Endothelial cell (in vitro differentiated cells): ENCODE data around the gene FBXO3. TPM values are rescaled to one million over a fixed set of nuclear protein-coding genes. Genes with fewer than 3 reads are reported as not detected.
A peak's percentile ranks its signal among the peaks of the same experiment; 100 is the strongest.
"Not testable (repeated sequence)": the region's sequence is repeated elsewhere in the genome, so short reads cannot be mapped to it uniquely, and the experiment has no call there.

Experiments
- DNase-seq: peaks from one replicate; pipeline ENCODE4 v3.0.0; 2021; ENCODE audit warnings: low spot score
- H3K27ac Mint-ChIP-seq: one replicate; pipeline ENCODE4 v1.8.0; 2021; ENCODE audit warnings: mixed read lengths, inconsistent platforms; ENCODE audit not compliant: unreplicated experiment
- H3K27me3 Mint-ChIP-seq: one replicate; pipeline ENCODE4 v1.8.0; 2021; ENCODE audit warnings: mild to moderate bottlenecking, moderate library complexity, mixed read lengths, inconsistent platforms; ENCODE audit not compliant: unreplicated experiment
- H3K36me3 Mint-ChIP-seq: one replicate; pipeline ENCODE4 v1.8.0; 2021; ENCODE audit warnings: mild to moderate bottlenecking, low read depth, mixed read lengths, inconsistent platforms; ENCODE audit not compliant: unreplicated experiment
- H3K4me1 Mint-ChIP-seq: one replicate; pipeline ENCODE4 v1.8.0; 2021; ENCODE audit warnings: mild to moderate bottlenecking, mixed read lengths, inconsistent platforms; ENCODE audit not compliant: unreplicated experiment
- H3K4me3 Mint-ChIP-seq: one replicate; pipeline ENCODE4 v1.8.0; 2021; ENCODE audit warnings: mild to moderate bottlenecking, mixed read lengths, inconsistent platforms; ENCODE audit not compliant: unreplicated experiment
- H3K9me3 Mint-ChIP-seq: one replicate; pipeline ENCODE4 v1.8.0; 2021; ENCODE audit warnings: mixed read lengths, inconsistent platforms; ENCODE audit not compliant: unreplicated experiment
- long read RNA-seq: library from polyadenylated mRNA; unstranded; transcript quantifications from one replicate; pipeline ENCODE4 v2.0.0, GENCODE V29; 2020; ENCODE audit not compliant: unreplicated experiment
- total RNA-seq: library from RNA; stranded (reverse); fragmentation: NEBNext Ultra II Directional; extraction: Animal tissue kit (Norgen Biotek cat#: 25700); gene quantifications from one replicate; pipeline ENCODE4 v1.2.1, GENCODE V29; 2021; ENCODE audit not compliant: unreplicated experiment
- TF ChIP-seq, protein P1 (sequence below): fragments of 200-600 bp; sonication (generic); IDR thresholded peaks from one replicate; pipeline ENCODE4 v1.5.0; 2021; ENCODE audit warnings: antibody characterized with exemption; ENCODE audit not compliant: unreplicated experiment

Gene FBXO3, protein sequence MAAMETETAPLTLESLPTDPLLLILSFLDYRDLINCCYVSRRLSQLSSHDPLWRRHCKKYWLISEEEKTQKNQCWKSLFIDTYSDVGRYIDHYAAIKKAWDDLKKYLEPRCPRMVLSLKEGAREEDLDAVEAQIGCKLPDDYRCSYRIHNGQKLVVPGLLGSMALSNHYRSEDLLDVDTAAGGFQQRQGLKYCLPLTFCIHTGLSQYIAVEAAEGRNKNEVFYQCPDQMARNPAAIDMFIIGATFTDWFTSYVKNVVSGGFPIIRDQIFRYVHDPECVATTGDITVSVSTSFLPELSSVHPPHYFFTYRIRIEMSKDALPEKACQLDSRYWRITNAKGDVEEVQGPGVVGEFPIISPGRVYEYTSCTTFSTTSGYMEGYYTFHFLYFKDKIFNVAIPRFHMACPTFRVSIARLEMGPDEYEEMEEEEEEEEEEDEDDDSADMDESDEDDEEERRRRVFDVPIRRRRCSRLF
- 22.6 TPM for total RNA-seq
- long read RNA-seq, full-length matches to known transcripts: 17 of 17 reads
- long read RNA-seq, partial matches to known transcripts: 0 of 17 reads
- long read RNA-seq, other reads (novel, unspliced or antisense): 0 of 17 reads

DNA sequence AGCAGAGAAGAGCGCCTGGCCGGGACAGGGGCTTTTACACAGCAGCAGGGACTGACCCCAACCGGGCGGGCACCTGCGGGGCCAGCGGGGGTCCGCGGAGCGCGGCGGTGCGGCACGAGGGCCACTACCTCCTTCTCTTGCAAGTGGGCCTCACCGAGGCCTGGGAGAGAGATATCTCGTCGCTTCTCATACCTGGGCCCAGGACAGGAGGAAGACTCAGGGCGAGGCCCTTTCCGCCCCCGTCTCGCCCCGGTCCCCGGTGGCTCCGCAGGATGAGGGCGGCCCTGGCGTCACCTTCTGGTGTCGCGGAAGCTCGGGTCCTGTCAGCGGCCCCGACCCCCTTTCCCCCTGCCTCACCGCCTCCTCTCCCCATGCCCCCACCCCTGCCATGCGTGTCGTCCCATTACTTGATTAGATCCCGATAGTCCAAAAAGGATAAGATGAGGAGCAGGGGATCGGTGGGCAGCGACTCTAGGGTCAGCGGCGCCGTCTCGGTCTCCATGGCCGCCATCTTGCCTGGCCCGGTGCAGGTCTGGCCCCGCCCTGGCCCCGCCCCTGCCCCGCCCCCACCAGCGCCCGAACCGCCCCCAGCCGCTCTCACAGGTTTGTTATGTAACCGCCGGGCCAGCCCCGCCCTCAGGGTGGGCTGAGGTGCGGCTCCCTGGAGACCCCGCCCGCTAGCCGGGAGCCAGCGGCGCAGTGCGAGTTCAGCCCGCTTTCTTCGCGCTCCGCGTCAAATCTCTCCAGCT lies at the start of gene FBXO3:
Gene FBXO3, minus strand, starts transcription at position 534 of the 749 bp plus-strand sequence. Its CDS starts 23 bp downstream, at position 511.
- Mint-ChIP-seq H3K36me3 (peaks cover 5% of the 10 kb centered on the region), H3K27me3 (peaks cover 8% of the 10 kb centered on the region), H3K9me3 (no peaks in the 10 kb centered on the region), H3K4me1 (peaks cover 22% of the 10 kb centered on the region), H3K4me3 (peak within 1 kb of the TSS; percentile 96), H3K27ac (peak within 1 kb of the TSS; percentile 68)
- TF ChIP-seq, protein P1, sequence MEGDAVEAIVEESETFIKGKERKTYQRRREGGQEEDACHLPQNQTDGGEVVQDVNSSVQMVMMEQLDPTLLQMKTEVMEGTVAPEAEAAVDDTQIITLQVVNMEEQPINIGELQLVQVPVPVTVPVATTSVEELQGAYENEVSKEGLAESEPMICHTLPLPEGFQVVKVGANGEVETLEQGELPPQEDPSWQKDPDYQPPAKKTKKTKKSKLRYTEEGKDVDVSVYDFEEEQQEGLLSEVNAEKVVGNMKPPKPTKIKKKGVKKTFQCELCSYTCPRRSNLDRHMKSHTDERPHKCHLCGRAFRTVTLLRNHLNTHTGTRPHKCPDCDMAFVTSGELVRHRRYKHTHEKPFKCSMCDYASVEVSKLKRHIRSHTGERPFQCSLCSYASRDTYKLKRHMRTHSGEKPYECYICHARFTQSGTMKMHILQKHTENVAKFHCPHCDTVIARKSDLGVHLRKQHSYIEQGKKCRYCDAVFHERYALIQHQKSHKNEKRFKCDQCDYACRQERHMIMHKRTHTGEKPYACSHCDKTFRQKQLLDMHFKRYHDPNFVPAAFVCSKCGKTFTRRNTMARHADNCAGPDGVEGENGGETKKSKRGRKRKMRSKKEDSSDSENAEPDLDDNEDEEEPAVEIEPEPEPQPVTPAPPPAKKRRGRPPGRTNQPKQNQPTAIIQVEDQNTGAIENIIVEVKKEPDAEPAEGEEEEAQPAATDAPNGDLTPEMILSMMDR: no peak
- peak; percentile 87 for DNase-seq

DNA sequence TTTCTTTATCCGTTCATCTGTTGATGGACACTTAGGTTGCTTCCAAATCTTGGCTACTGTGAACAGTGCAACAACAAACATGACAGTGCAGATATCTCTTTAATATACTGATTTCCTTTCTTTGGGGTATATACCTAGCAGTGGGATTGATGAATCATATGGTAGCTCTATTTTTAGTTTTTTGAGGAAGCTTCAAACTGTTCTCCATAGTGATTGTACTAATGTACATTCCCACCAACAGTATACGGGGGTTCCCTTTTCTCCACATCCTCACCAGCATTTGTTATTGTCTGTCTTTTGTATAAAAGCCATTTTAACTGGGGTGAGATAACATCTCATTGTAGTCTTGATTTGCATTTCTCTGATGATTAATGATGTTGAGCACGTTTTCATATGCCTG lies 48.7 kb upstream of the FBXO3 start:
- DNase-seq, H3K36me3 Mint-ChIP-seq, H3K27me3 Mint-ChIP-seq, H3K4me1 Mint-ChIP-seq, H3K4me3 Mint-ChIP-seq, H3K27ac Mint-ChIP-seq, H3K9me3 Mint-ChIP-seq: not testable (repeated sequence)

DNA sequence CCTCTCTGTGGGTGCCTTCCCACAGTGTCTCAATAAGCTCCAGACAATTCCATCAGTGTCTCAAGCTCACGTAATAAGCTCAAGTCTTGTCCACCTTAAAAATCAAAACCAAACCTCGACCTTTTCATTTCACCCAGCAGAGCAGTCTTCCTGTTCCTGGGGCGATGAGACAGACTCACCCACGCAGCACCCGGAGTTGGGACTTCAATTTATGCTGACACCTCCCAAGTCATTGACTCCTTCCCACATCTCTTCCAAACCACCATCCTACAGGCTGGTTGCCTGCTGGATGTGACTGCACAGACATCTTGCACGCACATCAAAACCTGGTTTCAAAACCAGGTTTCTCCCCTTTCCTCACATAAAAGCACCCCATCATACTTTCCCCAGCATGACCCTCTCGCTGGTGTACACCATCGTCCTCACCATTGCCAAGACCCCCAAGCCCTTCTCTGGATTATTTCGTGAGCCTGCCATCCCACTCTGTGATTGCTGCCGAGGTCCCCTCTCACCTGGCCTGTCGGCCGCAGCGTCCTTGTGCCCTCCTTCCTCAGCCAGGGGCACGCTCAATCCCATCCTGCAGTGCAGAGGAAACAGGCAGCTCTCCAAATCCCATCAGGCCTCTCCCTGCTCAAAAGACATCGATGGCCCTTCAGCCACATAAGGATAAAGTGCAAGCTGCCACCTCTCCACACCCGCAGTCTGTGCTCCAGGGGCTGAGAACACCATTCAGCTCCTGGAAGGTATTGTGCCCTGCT lies 45.1 kb upstream of the FBXO3 start:
- no peak for DNase-seq
- peaks cover 5% of the 10 kb centered on the region for H3K4me1 Mint-ChIP-seq
- peaks cover 5% of the 10 kb centered on the region for H3K27me3 Mint-ChIP-seq
- no peak overlapping the region for H3K4me3 Mint-ChIP-seq
- H3K36me3 Mint-ChIP-seq: no peaks in the 10 kb centered on the region
- TF ChIP-seq, protein P1: no peak
- no peak overlapping the region for H3K27ac Mint-ChIP-seq
- H3K9me3 Mint-ChIP-seq: no peaks in the 10 kb centered on the region

DNA sequence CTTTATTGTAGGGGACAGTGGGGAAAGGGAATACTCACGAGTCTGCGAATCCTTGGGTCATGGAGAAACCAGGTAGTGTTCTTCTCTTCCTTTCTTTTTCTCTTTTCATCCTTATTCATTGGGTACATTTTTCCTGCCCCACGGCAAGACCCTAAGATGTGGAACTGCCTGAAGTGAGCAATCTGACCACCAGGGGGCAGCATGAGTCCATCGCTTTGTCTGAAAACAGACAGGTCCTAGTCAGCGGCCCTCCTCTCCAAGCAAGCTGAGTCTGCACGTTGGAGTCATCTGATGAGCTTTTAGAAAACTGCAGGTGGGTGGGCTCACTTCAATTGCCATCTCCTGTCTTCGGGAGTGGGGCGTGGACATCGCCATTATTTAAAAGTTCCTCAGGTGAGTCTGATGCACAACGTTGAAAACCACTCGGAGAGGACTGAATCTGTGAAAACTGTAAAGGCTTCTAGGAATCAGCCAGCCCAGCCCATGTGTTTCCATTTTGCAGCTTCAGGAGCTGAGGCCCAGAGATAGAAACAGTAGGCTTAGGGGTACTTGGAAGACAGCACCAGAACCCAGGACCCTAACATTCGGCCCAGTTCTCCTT lies 34.0 kb upstream of the FBXO3 start:
- peak; percentile 93 for DNase-seq
- TF ChIP-seq, protein P1: peak; percentile 95
- peaks cover 7% of the 10 kb centered on the region for H3K27me3 Mint-ChIP-seq
- H3K4me3 Mint-ChIP-seq: no peak overlapping the region
- H3K4me1 Mint-ChIP-seq: peaks cover 9% of the 10 kb centered on the region
- H3K27ac Mint-ChIP-seq: no peak overlapping the region
- no peaks in the 10 kb centered on the region for H3K36me3 Mint-ChIP-seq
- H3K9me3 Mint-ChIP-seq: no peaks in the 10 kb centered on the region

DNA sequence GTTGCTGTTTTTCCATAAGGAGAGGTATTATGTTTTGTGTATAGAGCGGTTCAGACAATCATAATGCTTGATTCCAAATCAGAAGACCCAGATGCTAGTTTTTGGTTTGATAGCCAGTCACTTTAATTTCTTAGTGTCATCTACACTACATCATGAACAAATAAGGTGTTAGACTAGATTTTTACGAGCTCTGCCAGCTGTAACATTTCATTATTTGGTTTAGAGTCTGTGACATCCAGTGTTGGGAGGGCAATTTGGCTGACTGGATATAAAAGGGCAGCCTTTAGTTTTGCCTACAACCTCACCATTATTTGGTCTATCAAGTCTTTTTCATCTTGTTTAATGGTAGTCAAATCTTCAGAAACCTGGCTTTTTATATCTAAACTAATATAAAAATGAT lies 30.2 kb upstream of the FBXO3 start:
- Mint-ChIP-seq H3K9me3 (no peaks in the 10 kb centered on the region), H3K4me1 (peaks cover 12% of the 10 kb centered on the region), H3K4me3 (no peak overlapping the region), H3K27ac (no peak overlapping the region), H3K36me3 (no peaks in the 10 kb centered on the region), H3K27me3 (peaks cover 8% of the 10 kb centered on the region)
- TF ChIP-seq, protein P1: no peak
- no peak for DNase-seq
